ENCODE data around the gene GRID1. TPM values are rescaled to one million over a fixed set of nuclear protein-coding genes. Genes with fewer than 3 reads are reported as not detected.
A peak's percentile ranks its signal among the peaks of the same experiment; 100 is the strongest.

Gene GRID1
- total RNA-seq, 1 experiment from 2014 or later: 0.07 TPM

DNA sequence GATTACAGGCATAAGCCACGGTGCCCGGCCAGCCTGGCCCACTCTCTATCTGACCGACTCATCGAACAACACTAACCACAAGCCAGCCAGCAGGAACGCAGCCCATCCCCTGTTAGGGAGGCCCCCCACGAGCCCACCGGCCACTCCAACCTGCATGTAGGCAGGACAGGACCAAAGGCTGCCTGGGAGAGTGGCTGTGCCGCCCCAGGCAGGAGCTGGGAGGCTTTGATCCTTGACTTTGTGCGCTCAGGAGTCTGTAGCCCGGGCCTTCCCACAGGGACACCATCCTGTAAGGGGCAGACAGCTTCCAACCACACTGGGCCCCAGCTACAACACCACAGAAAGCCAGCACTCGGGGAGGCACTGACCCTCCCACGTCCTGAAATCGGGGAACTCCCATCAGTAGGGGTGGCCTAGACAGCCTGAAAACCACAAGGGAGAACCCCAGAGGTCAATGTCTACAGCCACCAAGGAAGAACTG is 29.4 kb downstream of the GRID1 start:
- peaks cover 8% of the 10 kb centered on the region; the same call in 1 of the 2 replicates for H3K4me1 ChIP-seq (ENCODE audit: low read length)
- no peaks in the 10 kb centered on the region for H3K36me3 ChIP-seq (ENCODE audit: insufficient read depth, low read length)
- H3K9me3 ChIP-seq (ENCODE audit: low read length): no peaks in the 10 kb centered on the region
- no peaks in the 10 kb centered on the region for H3K9me2 ChIP-seq (replicated peaks; ENCODE audit: insufficient read depth, low read length)
- no peak overlapping the region for H3K27ac ChIP-seq (ENCODE audit: low read length)
- H3K4me2 ChIP-seq (ENCODE audit: low read depth, low read length, poor library complexity, severe bottlenecking): no peak overlapping the region
- H2AFZ ChIP-seq (ENCODE audit: low read length): no peak overlapping the region
- no peak overlapping the region for H3K4me3 ChIP-seq (ENCODE audit: low read length)
- no peaks in the 10 kb centered on the region for H4K20me1 ChIP-seq (ENCODE audit: insufficient read depth, low read depth, low read length)
- H3K27me3 ChIP-seq (ENCODE audit: low read length): no peaks in the 10 kb centered on the region
- no peaks in the 10 kb centered on the region for H3K79me2 ChIP-seq (ENCODE audit: low read length)
- H3K9ac ChIP-seq (ENCODE audit: low read length): no peak overlapping the region
- DNase-seq: no peak

GRCh38 chr10:86336341-86336740 is 30.3 kb downstream of the GRID1 start:
- H2AFZ ChIP-seq (ENCODE audit: low read length): no peak overlapping the region
- H3K4me1 ChIP-seq (ENCODE audit: low read length): peaks cover 8% of the 10 kb centered on the region; the same call in 1 of the 2 replicates
- no peaks in the 10 kb centered on the region for H3K79me2 ChIP-seq (ENCODE audit: low read length)
- no peaks in the 10 kb centered on the region for H3K27me3 ChIP-seq (ENCODE audit: low read length)
- no peak overlapping the region for H3K27ac ChIP-seq (ENCODE audit: low read length)
- no peak for DNase-seq
- H3K4me3 ChIP-seq (ENCODE audit: low read length): no peak overlapping the region
- no peaks in the 10 kb centered on the region for H3K36me3 ChIP-seq (ENCODE audit: insufficient read depth, low read length)
- H4K20me1 ChIP-seq (ENCODE audit: insufficient read depth, low read depth, low read length): no peaks in the 10 kb centered on the region
- H3K9me2 ChIP-seq (replicated peaks; ENCODE audit: insufficient read depth, low read length): no peaks in the 10 kb centered on the region
- H3K4me2 ChIP-seq (ENCODE audit: low read depth, low read length, poor library complexity, severe bottlenecking): no peak overlapping the region
- H3K9ac ChIP-seq (ENCODE audit: low read length): no peak overlapping the region
- H3K9me3 ChIP-seq (ENCODE audit: low read length): no peaks in the 10 kb centered on the region

DNA sequence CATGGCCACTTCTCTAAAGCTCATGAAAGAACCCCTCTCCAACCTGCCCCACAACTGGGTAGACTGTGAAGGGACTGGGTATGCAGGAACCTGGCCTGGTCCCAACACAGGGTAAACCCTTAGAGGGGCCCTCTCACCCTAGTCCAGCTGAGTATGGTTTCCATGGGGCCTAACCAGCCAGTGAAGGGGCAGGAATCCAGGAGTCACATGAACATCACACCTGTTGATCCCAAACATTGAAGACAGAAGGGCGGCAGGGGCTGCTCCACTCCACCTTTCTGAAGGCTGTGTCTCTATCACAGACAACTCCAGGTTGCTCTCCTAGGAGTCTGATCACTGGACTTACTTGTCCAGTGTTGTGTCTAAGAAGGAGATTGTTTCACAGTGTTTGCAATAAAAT is 30.8 kb downstream of the GRID1 start:
- no peaks in the 10 kb centered on the region for H3K36me3 ChIP-seq (ENCODE audit: insufficient read depth, low read length)
- no peak overlapping the region for H3K9ac ChIP-seq (ENCODE audit: low read length)
- H3K27ac ChIP-seq (ENCODE audit: low read length): no peak overlapping the region
- no peaks in the 10 kb centered on the region for H3K79me2 ChIP-seq (ENCODE audit: low read length)
- H3K9me2 ChIP-seq (replicated peaks; ENCODE audit: insufficient read depth, low read length): no peaks in the 10 kb centered on the region
- H3K9me3 ChIP-seq (ENCODE audit: low read length): no peaks in the 10 kb centered on the region
- H4K20me1 ChIP-seq (ENCODE audit: insufficient read depth, low read depth, low read length): no peaks in the 10 kb centered on the region
- peaks cover 6% of the 10 kb centered on the region; the same call in 1 of the 2 replicates for H3K4me1 ChIP-seq (ENCODE audit: low read length)
- no peak overlapping the region for H3K4me2 ChIP-seq (ENCODE audit: low read depth, low read length, poor library complexity, severe bottlenecking)
- H3K4me3 ChIP-seq (ENCODE audit: low read length): no peak overlapping the region
- H2AFZ ChIP-seq (ENCODE audit: low read length): no peak overlapping the region
- DNase-seq: no peak
- H3K27me3 ChIP-seq (ENCODE audit: low read length): no peaks in the 10 kb centered on the region

DNA sequence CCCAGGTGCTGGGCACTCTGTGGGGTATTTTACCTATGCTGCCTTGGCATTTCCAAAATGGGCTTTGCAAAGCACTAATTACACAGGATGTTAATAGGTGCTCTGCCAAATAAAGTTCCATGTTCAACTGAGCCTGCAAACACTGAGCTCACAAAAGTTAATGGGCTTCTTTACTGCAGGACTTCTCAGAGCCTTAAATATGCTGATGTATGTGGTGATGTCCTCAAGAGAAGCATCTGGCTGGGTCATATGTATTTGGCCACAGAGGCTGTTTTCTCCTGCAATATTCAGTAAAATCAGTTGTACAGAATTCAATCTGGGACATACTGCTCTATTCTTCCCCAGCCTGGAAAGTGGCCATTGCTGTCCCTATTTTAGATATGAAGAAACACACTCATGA is 31.3 kb downstream of the GRID1 start:
- H3K4me1 ChIP-seq (ENCODE audit: low read length): peaks cover under 1% of the 10 kb centered on the region; the same call in 1 of the 2 replicates
- H4K20me1 ChIP-seq (ENCODE audit: insufficient read depth, low read depth, low read length): no peaks in the 10 kb centered on the region
- no peak overlapping the region for H3K27ac ChIP-seq (ENCODE audit: low read length)
- H3K27me3 ChIP-seq (ENCODE audit: low read length): no peaks in the 10 kb centered on the region
- H3K9ac ChIP-seq (ENCODE audit: low read length): no peak overlapping the region
- no peak for DNase-seq
- H3K4me2 ChIP-seq (ENCODE audit: low read depth, low read length, poor library complexity, severe bottlenecking): no peak overlapping the region
- H2AFZ ChIP-seq (ENCODE audit: low read length): no peak overlapping the region
- no peaks in the 10 kb centered on the region for H3K36me3 ChIP-seq (ENCODE audit: insufficient read depth, low read length)
- H3K79me2 ChIP-seq (ENCODE audit: low read length): no peaks in the 10 kb centered on the region
- H3K4me3 ChIP-seq (ENCODE audit: low read length): no peak overlapping the region
- no peaks in the 10 kb centered on the region for H3K9me2 ChIP-seq (replicated peaks; ENCODE audit: insufficient read depth, low read length)
- no peaks in the 10 kb centered on the region for H3K9me3 ChIP-seq (ENCODE audit: low read length)

GRCh38 chr10:86334488-86335085 is 32.0 kb downstream of the GRID1 start:
- no peak overlapping the region for H3K9ac ChIP-seq (ENCODE audit: low read length)
- H2AFZ ChIP-seq (ENCODE audit: low read length): no peak overlapping the region
- H3K4me3 ChIP-seq (ENCODE audit: low read length): no peak overlapping the region
- no peaks in the 10 kb centered on the region for H3K36me3 ChIP-seq (ENCODE audit: insufficient read depth, low read length)
- H3K27ac ChIP-seq (ENCODE audit: low read length): no peak overlapping the region
- no peaks in the 10 kb centered on the region for H3K9me2 ChIP-seq (replicated peaks; ENCODE audit: insufficient read depth, low read length)
- H3K27me3 ChIP-seq (ENCODE audit: low read length): no peaks in the 10 kb centered on the region
- no peak overlapping the region for H3K4me2 ChIP-seq (ENCODE audit: low read depth, low read length, poor library complexity, severe bottlenecking)
- H3K4me1 ChIP-seq (ENCODE audit: low read length): no peaks in the 10 kb centered on the region
- no peaks in the 10 kb centered on the region for H3K79me2 ChIP-seq (ENCODE audit: low read length)
- no peaks in the 10 kb centered on the region for H3K9me3 ChIP-seq (ENCODE audit: low read length)
- DNase-seq: no peak
- H4K20me1 ChIP-seq (ENCODE audit: insufficient read depth, low read depth, low read length): no peaks in the 10 kb centered on the region

DNA sequence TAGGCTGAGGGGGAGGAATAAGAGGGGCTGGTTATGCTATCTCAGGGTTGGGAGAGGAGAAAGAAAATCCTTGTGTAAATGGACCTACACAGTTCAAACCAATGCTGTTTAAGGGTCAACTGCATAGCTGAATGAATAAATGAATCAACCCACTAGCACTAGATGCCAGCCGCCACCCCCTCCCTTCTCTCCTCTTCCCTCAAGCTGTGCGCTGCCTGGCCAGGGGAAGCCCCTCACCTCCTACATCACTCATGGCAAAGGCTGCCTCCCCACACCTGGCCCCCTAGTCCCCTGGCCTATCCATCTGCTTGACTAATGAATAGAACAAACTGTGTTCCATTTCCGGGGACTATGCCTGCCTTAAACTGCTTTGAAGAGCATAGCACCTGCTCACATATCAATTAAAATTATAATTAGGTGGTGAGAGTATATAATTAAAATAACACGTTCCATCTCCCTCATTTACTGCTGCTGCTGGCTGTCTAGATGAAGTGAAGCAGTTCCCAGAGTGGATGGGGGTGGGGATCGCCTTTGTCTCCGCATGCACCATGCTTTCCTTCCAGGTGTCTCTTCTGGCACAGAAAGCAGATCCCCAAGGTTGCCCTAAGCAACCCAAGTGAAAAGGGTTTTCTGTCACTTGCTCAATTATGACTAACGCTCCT is 32.6 kb downstream of the GRID1 start:
- no peak overlapping the region for H2AFZ ChIP-seq (ENCODE audit: low read length)
- no peaks in the 10 kb centered on the region for H3K79me2 ChIP-seq (ENCODE audit: low read length)
- H3K4me1 ChIP-seq (ENCODE audit: low read length): no peaks in the 10 kb centered on the region
- no peaks in the 10 kb centered on the region for H3K9me3 ChIP-seq (ENCODE audit: low read length)
- H3K9me2 ChIP-seq (replicated peaks; ENCODE audit: insufficient read depth, low read length): no peaks in the 10 kb centered on the region
- H3K9ac ChIP-seq (ENCODE audit: low read length): no peak overlapping the region
- no peak overlapping the region for H3K4me2 ChIP-seq (ENCODE audit: low read depth, low read length, poor library complexity, severe bottlenecking)
- H3K27ac ChIP-seq (ENCODE audit: low read length): no peak overlapping the region
- H3K36me3 ChIP-seq (ENCODE audit: insufficient read depth, low read length): no peaks in the 10 kb centered on the region
- no peak for DNase-seq
- no peak overlapping the region for H3K4me3 ChIP-seq (ENCODE audit: low read length)
- H4K20me1 ChIP-seq (ENCODE audit: insufficient read depth, low read depth, low read length): no peaks in the 10 kb centered on the region
- H3K27me3 ChIP-seq (ENCODE audit: low read length): no peaks in the 10 kb centered on the region

- no peaks in the 10 kb centered on the region for H3K36me3 ChIP-seq (ENCODE audit: insufficient read depth, low read length)
Observed at GRCh38 chr10:86331861-86332260, 34.7 kb downstream of the GRID1 start.

DNA sequence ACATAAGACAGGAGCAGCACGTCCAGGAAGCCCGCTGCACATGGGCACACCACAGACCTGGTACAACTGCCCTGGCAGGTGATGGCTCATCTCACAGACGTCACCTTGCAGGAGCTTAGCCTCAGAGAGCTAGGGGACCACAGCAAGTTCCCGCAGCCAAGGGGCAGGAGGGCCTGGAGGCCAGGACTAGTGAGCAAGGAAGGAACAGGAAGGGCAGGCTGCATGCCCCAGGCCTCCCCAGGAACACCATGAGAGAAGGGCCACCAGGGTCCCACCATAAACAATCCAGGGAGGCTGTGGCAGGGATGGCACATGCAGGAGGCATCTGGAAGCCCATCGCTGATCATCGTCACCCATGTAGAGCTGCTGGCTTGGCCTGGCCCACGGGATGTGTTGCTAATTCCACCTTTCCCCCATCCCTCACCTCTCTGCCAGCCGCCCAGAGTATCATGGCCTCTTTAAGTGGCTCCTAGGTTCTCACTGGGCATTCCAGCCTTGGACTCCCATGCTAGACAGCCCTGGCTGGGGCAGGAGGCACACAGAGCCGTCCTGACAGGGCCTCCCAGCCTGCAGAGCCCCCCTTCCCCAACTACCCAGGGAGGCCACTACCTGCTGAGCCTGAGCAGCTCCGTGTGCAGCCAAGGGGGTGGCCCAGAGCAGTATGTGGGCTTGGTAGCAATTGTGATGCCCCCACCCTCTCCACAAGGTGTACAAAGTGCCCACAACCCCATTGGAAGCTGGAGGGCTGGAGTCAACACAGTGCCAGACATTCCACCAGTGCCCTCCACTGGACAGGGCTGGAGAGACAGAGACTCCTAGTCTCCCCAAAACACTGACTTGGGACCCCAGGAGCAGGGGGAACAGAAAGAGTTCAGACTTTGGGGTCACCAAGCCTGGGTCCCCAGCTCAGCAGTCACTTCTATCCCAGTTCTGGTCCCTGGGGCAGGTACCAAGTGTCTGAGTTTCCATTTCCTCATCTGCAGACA is 35.5 kb downstream of the GRID1 start:
- no peaks in the 10 kb centered on the region for H3K4me1 ChIP-seq (ENCODE audit: low read length)
- no peaks in the 10 kb centered on the region for H4K20me1 ChIP-seq (ENCODE audit: insufficient read depth, low read depth, low read length)
- H3K9me2 ChIP-seq (replicated peaks; ENCODE audit: insufficient read depth, low read length): no peaks in the 10 kb centered on the region
- no peak overlapping the region for H2AFZ ChIP-seq (ENCODE audit: low read length)
- no peaks in the 10 kb centered on the region for H3K36me3 ChIP-seq (ENCODE audit: insufficient read depth, low read length)
- H3K27me3 ChIP-seq (ENCODE audit: low read length): no peaks in the 10 kb centered on the region
- H3K4me3 ChIP-seq (ENCODE audit: low read length): no peak overlapping the region
- H3K27ac ChIP-seq (ENCODE audit: low read length): no peak overlapping the region
- no peaks in the 10 kb centered on the region for H3K9me3 ChIP-seq (ENCODE audit: low read length)
- no peak overlapping the region for H3K9ac ChIP-seq (ENCODE audit: low read length)
- no peaks in the 10 kb centered on the region for H3K79me2 ChIP-seq (ENCODE audit: low read length)
- peak; percentile 49 for DNase-seq
- no peak overlapping the region for H3K4me2 ChIP-seq (ENCODE audit: low read depth, low read length, poor library complexity, severe bottlenecking)

More at GRCh38 chr10:86331861-86332260, 34.7 kb downstream of the GRID1 start:
- no peak for DNase-seq
- H3K4me1 ChIP-seq (ENCODE audit: low read length): no peaks in the 10 kb centered on the region
- H4K20me1 ChIP-seq (ENCODE audit: insufficient read depth, low read depth, low read length): no peaks in the 10 kb centered on the region
- H3K9me2 ChIP-seq (replicated peaks; ENCODE audit: insufficient read depth, low read length): no peaks in the 10 kb centered on the region
- no peaks in the 10 kb centered on the region for H3K79me2 ChIP-seq (ENCODE audit: low read length)
- H2AFZ ChIP-seq (ENCODE audit: low read length): no peak overlapping the region
- no peak overlapping the region for H3K4me3 ChIP-seq (ENCODE audit: low read length)
- no peak overlapping the region for H3K27ac ChIP-seq (ENCODE audit: low read length)
- H3K4me2 ChIP-seq (ENCODE audit: low read depth, low read length, poor library complexity, severe bottlenecking): no peak overlapping the region
- H3K9ac ChIP-seq (ENCODE audit: low read length): no peak overlapping the region
- H3K27me3 ChIP-seq (ENCODE audit: low read length): no peaks in the 10 kb centered on the region
- H3K9me3 ChIP-seq (ENCODE audit: low read length): no peaks in the 10 kb centered on the region

Data from Karpas-422 (cell line).